Stimulated activated naive CD4-positive, alpha-beta T cell treated with Interleukin-2 at 50 U/mL for 16 hours (primary cell): ENCODE results near the gene CROCC2.

ENCODE experiments used
- DNase-seq: peaks from one replicate; lab custom pipeline; 2025; lab: John Stamatoyannopoulos, UW

Gene CROCC2

GRCh38 chr2:240921311-240921994, 15.3 kb downstream of the CROCC2 start:
- DNase-seq, result no peak

DNA sequence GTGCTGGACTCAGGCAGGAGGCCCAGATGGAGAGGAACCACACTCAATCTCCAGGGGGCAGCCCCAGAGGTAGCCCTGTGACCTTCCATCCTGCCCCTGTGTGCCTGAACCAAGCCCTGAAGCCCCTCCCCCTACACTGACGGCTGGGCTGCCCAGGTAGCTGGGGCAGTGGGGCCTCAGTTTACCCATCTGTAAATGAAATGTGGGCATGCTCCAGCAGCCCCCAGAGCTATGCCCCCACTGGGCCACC, 15.8 kb downstream of the CROCC2 start:
- no peak for DNase-seq

DNA sequence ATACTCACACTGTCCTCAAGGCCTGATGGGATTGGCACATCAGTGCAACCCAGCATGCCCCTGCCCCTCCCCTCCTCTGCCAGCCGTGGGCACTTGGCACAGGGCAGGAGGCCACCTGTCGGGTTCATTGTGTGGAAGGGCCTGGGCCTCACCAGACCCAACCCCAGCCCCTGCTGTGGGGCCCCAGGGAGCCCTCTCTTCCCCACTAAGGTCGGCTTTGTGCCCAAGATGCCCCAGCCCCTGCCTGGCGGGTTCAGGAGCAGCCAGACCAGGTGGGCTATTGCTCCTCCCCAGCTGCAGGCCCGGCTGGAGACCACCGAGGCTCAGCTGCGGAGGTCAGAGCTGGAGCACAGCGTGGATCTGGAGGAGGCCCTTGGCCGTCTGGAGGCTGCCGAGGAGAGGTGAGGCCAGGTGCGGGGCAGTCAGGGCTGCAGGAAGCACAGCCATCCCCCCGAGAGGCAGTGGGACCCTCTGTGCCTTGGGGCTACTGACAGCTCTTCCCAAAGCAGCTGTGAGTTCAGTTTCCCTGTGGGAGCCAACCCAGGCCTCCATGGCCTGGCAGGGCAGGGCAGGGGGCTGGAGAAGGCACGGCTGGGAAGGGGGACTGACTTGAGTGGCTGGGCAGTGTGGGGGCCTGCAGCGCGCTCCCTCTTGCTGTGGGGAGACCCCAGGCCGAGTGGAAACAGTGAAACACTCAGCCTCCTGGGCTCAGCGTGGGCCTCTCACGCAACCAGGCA, 16.3 kb downstream of the CROCC2 start:
- no peak for DNase-seq

GRCh38 chr2:240922982-240923537, 16.9 kb downstream of the CROCC2 start:
- DNase-seq, result no peak

DNA sequence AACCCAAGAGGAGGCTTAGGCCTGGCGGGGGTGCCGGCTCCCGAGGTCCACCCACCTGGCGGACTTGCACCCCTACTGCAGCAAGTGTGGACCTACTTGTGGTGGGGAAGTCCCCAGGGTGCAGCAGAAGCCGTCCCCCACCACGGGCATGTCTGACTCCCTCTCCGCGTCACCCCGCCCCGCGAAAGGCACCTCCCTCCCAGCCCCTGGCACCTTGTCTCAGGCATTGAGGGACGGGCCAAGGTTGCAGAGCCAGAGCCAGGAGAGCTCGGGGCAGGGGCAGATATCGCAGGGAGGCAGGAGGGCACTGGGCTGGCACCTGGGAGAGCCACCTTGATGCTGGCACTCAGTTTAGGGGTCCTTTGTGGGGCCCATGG, 19.0 kb downstream of the CROCC2 start:
- DNase-seq, result no peak

DNA sequence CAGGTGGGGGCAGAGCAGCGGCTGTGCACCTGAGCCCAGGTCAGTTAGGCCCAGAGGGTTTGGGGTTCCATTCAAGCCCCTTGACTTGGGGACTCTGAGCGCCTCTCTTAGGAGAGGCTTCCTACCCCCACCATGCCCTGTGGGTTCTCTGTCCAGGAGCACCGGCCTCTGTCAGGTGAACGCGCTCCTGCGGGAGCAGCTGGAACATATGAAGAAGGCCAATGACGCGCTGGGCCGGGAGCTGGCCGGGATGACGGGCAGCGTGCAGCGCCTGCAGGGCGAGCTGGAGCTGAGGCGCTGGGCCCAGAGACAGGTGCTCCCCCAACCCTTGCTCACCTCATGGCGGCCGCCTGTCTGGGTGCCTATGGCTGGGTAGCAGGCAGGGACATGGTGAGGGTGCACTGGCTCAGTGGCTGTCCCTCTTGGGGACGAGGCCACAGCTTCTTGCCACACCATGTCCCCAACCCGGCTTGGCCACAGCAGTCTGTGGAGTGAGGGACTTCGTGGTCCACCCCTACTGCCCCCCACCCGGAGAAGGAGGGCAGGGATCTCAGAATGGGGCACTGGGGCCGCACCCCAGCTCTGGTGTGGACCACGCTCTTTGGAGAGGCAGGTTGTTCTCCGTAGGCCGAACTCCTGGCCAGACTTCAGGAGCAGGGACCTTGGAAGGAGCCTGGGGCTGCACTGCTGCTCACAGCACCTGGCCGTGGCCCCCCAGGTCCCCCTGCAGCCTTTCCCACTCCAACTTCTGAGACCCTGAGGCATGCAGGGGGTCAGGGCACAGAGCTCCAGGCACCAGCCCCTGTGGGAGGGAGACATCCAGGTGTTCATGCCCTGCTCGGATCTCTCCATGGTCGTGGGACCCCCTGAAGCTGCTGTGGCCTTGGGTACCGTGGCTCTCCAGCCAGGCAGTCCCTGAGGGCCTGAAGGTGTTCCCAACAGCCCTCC, 19.7 kb downstream of the CROCC2 start:
- DNase-seq, result no peak

DNA sequence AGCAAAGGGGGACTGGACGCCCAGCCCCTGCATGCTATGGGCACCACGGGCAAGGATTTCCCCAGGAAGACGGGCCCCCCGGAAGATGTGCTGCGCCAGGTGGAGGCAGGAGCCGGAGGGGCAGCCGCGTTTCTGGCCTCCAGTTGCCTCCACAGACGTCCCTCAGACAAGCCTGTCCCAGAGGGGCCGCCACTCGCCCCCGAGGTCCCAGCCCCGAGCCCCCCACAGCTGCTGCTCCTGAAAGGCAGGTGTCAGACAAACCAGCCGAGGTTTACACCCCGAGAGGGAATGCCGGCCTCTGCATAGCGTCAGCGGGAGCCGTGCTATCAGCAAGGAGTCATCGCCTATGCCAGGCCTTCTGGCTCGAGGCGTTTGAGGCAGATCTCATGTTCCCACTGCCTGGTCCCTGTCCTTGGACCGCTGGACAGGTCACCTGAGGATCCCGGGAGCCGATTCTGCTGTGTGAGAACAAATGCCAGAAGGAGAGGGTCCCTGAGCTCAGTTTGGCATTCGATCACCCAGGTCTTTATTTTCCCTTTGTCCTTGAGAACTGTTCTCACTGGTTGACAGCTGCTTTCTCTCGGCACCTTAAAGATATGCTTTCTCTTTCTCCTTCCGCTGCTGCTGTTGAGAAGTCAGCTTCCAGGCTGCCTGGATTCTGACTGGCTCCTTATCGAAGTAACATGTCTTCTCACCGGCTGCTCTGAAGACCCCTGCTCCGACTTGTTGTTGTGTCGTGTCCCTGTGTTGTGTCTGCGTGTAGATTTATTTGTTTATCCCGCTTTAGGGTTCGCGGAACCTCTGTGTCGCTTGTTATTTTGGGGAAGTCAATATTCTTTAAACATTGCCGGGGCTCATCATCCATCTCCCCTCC, 20.6 kb downstream of the CROCC2 start:
- no peak for DNase-seq

GRCh38 chr2:240927390-240927781, 21.2 kb downstream of the CROCC2 start:
- no peak for DNase-seq

DNA sequence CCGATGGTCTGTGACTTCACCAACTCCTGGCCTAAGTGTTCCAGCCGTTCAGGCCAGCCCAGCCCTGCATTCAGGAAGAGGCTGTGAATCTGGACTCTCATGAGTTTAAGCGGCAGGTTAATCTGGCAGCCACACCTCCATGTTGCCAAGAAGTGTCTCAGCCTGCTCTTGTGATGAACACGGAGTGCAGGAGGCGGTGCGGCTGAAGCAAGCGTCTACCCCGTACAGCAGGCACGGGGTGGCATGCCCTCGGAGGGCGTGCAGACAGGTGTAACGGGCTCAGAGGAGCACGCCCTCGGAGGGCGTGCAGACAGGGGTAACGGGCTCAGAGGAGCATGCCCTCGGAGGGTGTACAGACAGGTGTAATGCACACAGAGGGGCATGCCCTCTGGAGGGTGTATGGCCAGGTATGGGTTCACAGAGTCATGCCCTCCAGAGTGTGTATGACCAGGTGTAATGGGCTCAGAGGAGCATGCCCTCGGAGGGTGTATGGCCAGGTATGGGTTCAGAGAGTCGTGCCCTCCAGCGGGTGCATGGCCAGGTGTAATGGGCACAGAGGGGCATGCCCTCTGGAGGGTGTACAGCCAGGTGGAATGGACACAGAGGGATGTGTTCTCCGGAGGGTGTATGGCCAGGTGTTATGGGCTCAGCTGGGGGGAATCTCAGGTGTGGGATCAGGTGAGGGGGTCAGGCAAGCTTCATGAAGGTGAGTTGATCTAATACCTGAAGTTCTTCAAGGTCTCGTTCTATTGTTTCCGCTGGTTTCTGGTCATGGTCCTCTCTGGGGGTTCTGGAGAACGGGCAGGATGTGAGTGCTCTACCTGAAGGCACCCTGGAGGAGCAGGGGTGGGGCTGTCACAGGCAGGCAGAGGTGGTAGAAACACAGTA, 22.6 kb downstream of the CROCC2 start:
- no peak for DNase-seq

GRCh38 chr2:240929364-240930095, 23.4 kb downstream of the CROCC2 start:
- no peak for DNase-seq

DNA sequence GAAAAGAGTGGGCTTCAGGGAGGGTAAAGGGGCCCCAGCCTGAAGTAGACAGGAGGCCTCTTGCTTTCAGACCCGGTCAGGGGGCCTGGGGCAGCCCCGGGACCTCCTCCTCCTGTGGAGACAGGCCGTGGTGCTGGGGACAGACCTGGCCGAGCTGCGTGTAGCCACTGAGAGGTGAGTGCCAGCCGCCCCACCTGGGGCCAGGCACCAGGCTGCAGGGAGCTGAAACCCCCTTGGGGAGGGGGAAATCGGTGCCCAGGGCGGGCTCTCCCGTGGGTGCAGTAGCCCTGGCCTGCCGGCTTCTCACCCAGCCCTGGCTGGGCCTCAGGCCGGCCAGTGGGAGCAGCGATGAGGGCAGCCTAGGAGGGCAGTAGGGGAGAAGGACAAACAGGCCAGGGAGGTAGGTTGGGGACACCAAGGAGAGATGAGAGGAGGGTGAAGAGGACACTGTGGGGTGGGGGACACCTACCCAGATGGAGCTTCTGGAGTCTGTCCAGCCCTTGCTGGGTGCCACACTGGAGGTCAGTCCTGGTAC, 24.0 kb downstream of the CROCC2 start:
- DNase-seq, result no peak

DNA sequence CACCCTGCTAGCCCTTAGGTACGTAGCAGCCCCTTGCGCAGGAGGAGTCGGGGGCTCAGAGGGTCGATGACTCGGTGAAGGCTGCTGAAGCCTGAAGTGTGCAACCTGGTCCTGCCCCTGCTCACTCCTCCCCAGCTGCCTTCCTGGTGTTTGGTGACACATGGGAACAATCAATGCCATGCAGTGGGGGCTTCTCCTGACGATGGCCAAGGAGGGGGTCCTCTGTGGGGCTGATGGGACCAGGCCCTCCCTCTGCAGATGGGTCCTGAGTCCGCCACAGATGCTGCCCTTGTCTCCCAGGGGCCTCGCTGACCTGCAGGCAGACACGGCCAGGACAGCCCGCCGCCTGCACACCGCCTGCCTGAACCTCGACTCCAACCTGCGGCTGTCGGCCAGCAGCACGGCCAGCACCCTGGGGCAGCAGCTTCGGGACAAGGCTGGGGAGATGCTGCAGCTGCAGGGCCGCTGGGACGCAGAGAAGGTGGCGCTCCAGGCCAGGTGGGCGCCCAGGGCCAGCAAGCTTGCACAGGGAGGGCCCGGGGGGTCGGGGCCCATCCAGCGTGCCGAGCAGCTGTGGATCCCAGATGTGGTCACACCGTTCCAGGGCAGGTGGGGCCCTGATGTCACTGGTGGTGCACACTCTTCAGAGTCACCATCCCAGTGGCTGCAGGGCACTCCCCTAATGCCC, 24.6 kb downstream of the CROCC2 start:
- DNase-seq, result no peak

DNA sequence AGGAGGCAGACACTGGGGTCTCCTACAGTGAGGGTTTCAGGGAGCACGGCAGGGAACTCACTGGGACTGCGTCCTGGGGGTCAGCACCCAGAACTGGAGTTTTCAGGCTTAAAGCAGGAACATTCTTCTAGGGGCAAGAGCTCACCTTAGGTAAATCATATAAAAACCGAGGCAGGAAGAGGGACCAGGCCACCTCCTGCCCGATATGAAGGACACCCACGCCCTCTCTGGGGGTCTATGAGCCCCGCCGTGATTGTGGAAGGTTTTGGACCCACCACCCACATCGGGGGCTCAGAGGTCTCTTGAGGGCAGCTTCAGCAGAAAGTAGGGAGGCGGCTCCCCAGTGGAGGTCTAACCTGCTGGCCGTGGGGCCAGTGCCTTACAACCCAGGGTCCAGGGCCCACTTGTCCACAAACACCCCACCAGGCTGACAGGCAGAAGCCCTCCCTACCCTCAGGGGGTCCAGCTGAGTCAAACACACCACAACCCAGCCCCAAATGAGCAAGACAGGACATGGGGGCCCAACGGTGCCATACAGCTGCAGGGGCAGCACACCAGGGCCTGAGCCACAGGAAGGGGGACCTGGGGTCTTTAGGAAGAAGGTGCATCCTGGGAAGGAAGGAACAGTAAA, 25.3 kb downstream of the CROCC2 start:
- no peak for DNase-seq

DNA sequence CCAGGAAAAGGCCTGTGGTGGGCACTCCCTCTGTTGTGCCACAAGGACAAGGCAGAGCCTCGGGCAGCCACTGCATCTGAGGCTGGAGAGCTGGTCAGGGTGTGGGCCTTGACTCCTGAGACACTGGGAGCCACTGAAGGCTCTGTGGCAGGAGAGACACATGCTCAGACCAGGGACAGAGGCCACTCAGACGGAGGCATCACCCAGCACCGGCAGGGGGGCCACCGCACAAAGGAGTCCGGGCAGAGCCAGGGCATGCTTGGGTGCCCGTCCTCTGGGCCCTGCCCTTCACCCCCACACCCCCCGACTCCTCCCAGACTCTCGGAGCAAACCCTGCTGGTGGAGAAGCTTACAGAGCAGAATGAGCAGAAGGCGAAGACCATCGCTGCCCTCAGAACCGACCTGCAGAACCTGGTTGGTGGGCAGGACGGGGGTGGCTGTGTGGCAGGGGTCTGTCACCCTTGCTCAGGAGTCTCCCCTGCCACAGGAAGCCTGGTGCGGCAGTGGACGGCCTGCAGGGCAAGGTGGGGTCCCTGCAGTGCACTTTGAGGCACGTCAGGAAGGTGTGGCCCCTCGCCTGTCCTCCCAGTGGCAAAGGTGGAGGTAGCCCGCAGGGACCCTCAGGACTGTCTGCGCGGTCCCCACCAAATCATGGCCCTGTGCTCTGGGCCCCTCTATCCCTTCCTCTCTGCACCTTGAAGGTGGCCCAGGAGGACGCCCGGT, 26.0 kb downstream of the CROCC2 start:
- no peak for DNase-seq

DNA sequence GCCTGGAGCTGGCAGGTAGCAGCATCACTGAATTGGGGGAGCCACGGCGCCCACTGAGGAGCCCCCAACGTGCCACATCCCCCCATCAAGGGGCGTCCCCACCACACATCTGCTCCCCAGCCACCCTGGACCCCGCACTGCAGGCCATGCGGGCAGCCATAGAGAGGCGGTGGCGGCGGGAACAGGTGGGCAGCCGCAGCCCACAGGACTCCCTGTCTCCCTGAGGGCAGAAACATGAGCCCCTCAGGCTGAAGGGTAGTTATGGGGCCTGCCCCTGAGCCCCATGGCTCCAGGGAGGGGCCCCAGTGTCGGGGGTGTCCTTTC, 26.6 kb downstream of the CROCC2 start:
- DNase-seq, result no peak

GRCh38 chr2:240933048-240933965, 27.2 kb downstream of the CROCC2 start:
- no peak for DNase-seq
